Transverse colon (tissue), 4 donors: ENCODE measurements around the gene COTL1. TPM values are rescaled to one million over a fixed set of nuclear protein-coding genes. Genes with fewer than 3 reads are reported as not detected.

Experiments
- DNase-seq: peaks from one replicate; pipeline ENCODE4 v3.0.0-alpha.2; 2019
- H3K27ac ChIP-seq, 4 donors: fragments of 200-600 bp; sonication (generic); 2 replicates each; pipeline ENCODE4 v1.5.1; 2016 to 2018; ENCODE audit warnings: inconsistent platforms in 4 of 4
- H3K27me3 ChIP-seq: fragments of 200-600 bp; sonication (generic); 2 replicates; pipeline ENCODE4 v1.5.1; 2017; ENCODE audit warnings: inconsistent platforms
- H3K36me3 ChIP-seq, 4 donors: fragments of 200-600 bp; sonication (generic); 2 replicates each; pipeline ENCODE4 v1.5.1; 2017 to 2019; ENCODE audit warnings: inconsistent platforms in 4 of 4
- H3K4me1 ChIP-seq, 4 donors: fragments of 200-600 bp; sonication (generic); 2 replicates each; pipeline ENCODE4 v1.5.1; 2017 to 2020; ENCODE audit warnings: inconsistent platforms in 4 of 4
- H3K4me3 ChIP-seq, 4 donors: fragments of 200-600 bp; sonication (generic); 1 replicate in 1 of 4; 2 replicates in 3 of 4; pipeline versions ENCODE4 v1.5.1 to v1.6.1; 2017 to 2019; ENCODE audit warnings: inconsistent platforms in 4 of 4
- H3K9me3 ChIP-seq, 2 donors: fragments of 200-600 bp; sonication (generic); 2 replicates each; pipeline ENCODE4 v1.5.1; 2017 to 2019; ENCODE audit warnings: inconsistent platforms in 2 of 2
- CTCF ChIP-seq, 5 experiments: fragments of 200-600 bp in 3 of 5; fragments of 450-650 bp in 2 of 5; sonication (generic) in 3 of 5; IDR thresholded peaks; 1 replicate in 2 of 5; 2 replicates in 3 of 5; pipeline ENCODE4 v1.5.1; 2016 to 2017; ENCODE audit warnings: antibody characterized with exemption in 5 of 5, inconsistent platforms in 3 of 5, mild to moderate bottlenecking in 2 of 5, moderate library complexity in 1 of 5
- EP300 ChIP-seq: sonication (generic); formaldehyde crosslinking; IDR thresholded peaks from one replicate; pipeline ENCODE4 v1.6.1; 2017; ENCODE audit warnings: antibody characterized with exemption, low read depth
- POLR2A ChIP-seq: fragments of 450-650 bp; IDR thresholded peaks from one replicate; pipeline ENCODE4 v1.6.1; 2016; ENCODE audit warnings: antibody characterized with exemption, mild to moderate bottlenecking, moderate library complexity
- POLR2AphosphoS5 ChIP-seq, 3 donors: sonication (generic); formaldehyde crosslinking; IDR thresholded peaks; one replicate each; pipeline ENCODE4 v1.6.1; 2016; ENCODE audit warnings: antibody characterized with exemption in 3 of 3
- WGBS, 2 donors: methylation state at CpG; one replicate each; pipeline ENCODE4 v1.1.5; 2018; ENCODE audit warnings: low coverage in 1 of 2; 5-methylcytosine and 5-hydroxymethylcytosine counted together
- in situ Hi-C, 4 donors: fragments of 200-750 bp; cut with MboI; loops; one replicate each; pipeline versions ENCODE4 v1.15.0 to v1.15.1; 2017; ENCODE audit warnings: low sequenced_read_pairs in 3 of 4, low pct_ligation_motif_present in 1 of 4, low pct_unique_long_range_greater_than_20kb in 1 of 4
- intact Hi-C: fragments of 100-400 bp; cut with DNase I; formaldehyde crosslinking; loops from one replicate; pipeline ENCODE4 v1.15.1; 2023; ENCODE audit warnings: low total_unique reads
- total RNA-seq, 4 donors: library from RNA; depleted of rRNA; stranded (reverse); fragments of >200 nt; gene quantifications; one replicate each; pipeline ENCODE4 v1.1.0, GENCODE V29; 2016

COTL1 gene
- total RNA-seq, 4 donors from 2014 or later, result 31.1 to 78.9 (median 47.9) TPM

GRCh38 chr16:84658690-84659089 lies 40.8 kb upstream of the COTL1 start:
- DNase-seq, result no peak
- H3K9me3 ChIP-seq, result no peaks in the 10 kb centered on the region
- TF ChIP-seq POLR2AphosphoS5 (IDR thresholded peaks at IDR 0.05) (no peak), CTCF (IDR thresholded peaks at IDR 0.05) (no peak), POLR2A (no peak)
- intact Hi-C loops (no loop called here), in situ Hi-C loops (no loop called here)
- 88% methylated on average over 11 of the region's 11 CpGs; no CpG with 5 or more reads in 1 of the 2 donors for WGBS, 2 donors
- no peak overlapping the region for H3K4me3 ChIP-seq
- H3K4me1 ChIP-seq, result no peaks in the 10 kb centered on the region
- H3K27ac ChIP-seq, result no peak overlapping the region
- H3K27me3 ChIP-seq, result no peaks in the 10 kb centered on the region
- H3K36me3 ChIP-seq, result peaks cover 0 to 56% (median 30%) of the 10 kb centered on the region in 4 donors

- H3K4me1 ChIP-seq, result no peaks in the 10 kb centered on the region
- 98% methylated on average over 46 of the region's 50 CpGs; no CpG with 5 or more reads in 1 of the 2 donors for WGBS, 2 donors
- in situ Hi-C loops (no loop called here), intact Hi-C loops (no loop called here)
- peaks cover 0 to 48% (median 26%) of the 10 kb centered on the region in 4 donors for H3K36me3 ChIP-seq
- no peak overlapping the region for H3K27ac ChIP-seq
- DNase-seq, result no peak
- no peaks in the 10 kb centered on the region for H3K27me3 ChIP-seq
- no peaks in the 10 kb centered on the region for H3K9me3 ChIP-seq
- TF ChIP-seq EP300, result no peak
- TF ChIP-seq POLR2A, result no peak
- TF ChIP-seq POLR2AphosphoS5 (IDR thresholded peaks at IDR 0.05), result no peak
- TF ChIP-seq CTCF (IDR thresholded peaks at IDR 0.05), result no peak
- H3K4me3 ChIP-seq, result no peak overlapping the region
Measured at GRCh38 chr16:84657229-84657837, 39.5 kb upstream of the COTL1 start.

GRCh38 chr16:84656649-84657048 lies 38.8 kb upstream of the COTL1 start:
- WGBS, 2 donors, result 92 to 97% methylated on average over 7 to 22 of the region's 22 CpGs
- peaks cover 0 to 47% (median 24%) of the 10 kb centered on the region in 4 donors for H3K36me3 ChIP-seq
- in situ Hi-C loops, result no loop called here
- no peaks in the 10 kb centered on the region for H3K9me3 ChIP-seq
- DNase-seq, result no peak
- no peaks in the 10 kb centered on the region for H3K27me3 ChIP-seq
- no peaks in the 10 kb centered on the region for H3K4me1 ChIP-seq
- intact Hi-C loops, result no loop called here
- TF ChIP-seq EP300 (no peak), POLR2AphosphoS5 (IDR thresholded peaks at IDR 0.05) (no peak), CTCF (IDR thresholded peaks at IDR 0.05) (no peak), POLR2A (no peak)
- no peak overlapping the region for H3K27ac ChIP-seq
- no peak overlapping the region for H3K4me3 ChIP-seq

GRCh38 chr16:84654998-84655397 lies 37.1 kb upstream of the COTL1 start:
- H3K36me3 ChIP-seq, result peaks cover 0 to 38% (median 19%) of the 10 kb centered on the region in 4 donors
- 62 to 75% methylated on average over 6 of the region's 6 CpGs for WGBS, 2 donors
- no peak overlapping the region for H3K4me3 ChIP-seq
- TF ChIP-seq POLR2AphosphoS5 (IDR thresholded peaks at IDR 0.05) (no peak), EP300 (no peak), POLR2A (no peak), CTCF (IDR thresholded peaks at IDR 0.05) (no peak)
- in situ Hi-C loops (no loop called here), intact Hi-C loops (no loop called here)
- no peak for DNase-seq
- no peaks in the 10 kb centered on the region for H3K9me3 ChIP-seq
- no peak overlapping the region for H3K27ac ChIP-seq
- H3K27me3 ChIP-seq, result no peaks in the 10 kb centered on the region
- peaks cover 0 to 3% (median 0%) of the 10 kb centered on the region in 4 donors for H3K4me1 ChIP-seq
